GM18498 (cell line): ENCODE results near the gene HSPA1A.
A peak's percentile ranks its signal among the peaks of the same experiment; 100 is the strongest.
"Not testable (repeated sequence)": the region's sequence is repeated elsewhere in the genome, so short reads cannot be mapped to it uniquely, and the experiment has no call there.

Source experiments
- ATAC-seq: cut with Tn5 transposase; IDR thresholded peaks from one replicate; pipeline ENCODE4 v1.9.1; 2021; ENCODE audit warnings: mild to moderate bottlenecking, moderate library complexity; ENCODE audit not compliant: unreplicated experiment

The HSPA1A gene

DNA sequence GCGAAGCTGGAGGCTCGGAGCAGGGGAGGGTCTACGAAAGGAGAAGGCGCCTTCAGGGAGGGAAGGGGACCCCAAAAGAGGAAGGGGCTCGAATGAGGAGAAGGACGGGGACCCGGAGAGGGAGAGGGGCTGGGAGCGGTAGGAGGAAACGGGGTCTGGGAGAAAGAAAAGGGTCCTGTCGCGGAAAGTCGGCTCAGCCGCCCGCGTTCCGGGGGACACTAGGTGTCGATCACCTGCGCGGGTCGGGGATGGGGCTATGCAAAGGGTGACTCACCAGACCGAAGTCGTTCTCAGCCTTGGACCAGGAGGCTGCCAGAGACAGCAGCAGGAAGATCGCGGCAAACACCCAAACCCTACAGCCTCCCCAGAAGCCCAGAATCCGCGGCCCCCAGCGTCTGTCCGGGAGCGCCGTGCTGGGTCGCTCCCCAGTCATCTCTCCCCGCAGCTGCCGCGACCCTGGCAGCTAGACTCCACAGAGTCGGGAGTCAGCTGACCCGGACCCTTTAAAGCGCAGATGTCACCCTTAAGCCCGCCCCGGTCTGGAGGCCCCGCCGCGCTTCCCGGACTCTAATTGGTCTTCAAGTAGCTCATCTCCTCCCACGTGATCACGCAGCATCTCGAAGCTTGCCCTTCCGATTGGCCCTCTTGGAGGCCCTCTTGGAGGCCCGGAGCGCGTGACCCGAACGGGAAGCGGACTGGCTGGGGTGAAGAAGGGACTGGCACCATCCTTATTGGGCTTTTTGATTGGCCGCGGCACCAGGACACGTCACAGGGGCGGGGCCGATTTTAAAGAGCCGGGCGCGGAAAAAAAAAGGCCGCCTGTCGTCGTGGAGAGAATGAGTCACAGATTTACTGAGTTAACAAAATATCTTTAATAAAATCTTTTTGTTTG lies 47.2 kb downstream of the HSPA1A start, which contains the start of gene NEU1:
TSS of gene NEU1 (minus strand) at position 478 of the 892 bp plus-strand sequence. CDS start at position 433, 45 bp downstream.
- ATAC-seq = peak; percentile 91

DNA sequence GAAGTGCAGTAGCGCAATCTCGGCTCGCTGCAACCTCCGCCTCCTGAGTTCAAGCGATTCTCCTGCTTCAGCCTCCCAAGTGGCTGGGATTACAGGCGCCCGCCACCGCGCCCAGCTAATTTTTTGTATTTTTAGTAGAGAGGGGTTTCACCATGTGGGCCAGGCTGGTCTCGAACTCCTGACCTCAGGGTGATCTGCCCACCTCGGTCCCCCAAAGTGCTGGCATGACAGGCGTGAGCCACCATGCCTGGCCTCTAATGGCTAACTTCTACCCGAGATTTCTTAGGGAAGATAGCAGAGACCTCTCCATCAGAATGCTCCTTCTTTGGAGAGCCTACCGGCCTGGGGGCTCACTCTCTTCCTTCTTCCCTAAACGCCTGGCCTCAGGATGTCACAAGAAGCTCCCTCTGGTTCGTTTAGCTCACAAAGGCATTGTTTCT lies 48.8 kb downstream of the HSPA1A start:
- ATAC-seq = not testable (repeated sequence)

DNA sequence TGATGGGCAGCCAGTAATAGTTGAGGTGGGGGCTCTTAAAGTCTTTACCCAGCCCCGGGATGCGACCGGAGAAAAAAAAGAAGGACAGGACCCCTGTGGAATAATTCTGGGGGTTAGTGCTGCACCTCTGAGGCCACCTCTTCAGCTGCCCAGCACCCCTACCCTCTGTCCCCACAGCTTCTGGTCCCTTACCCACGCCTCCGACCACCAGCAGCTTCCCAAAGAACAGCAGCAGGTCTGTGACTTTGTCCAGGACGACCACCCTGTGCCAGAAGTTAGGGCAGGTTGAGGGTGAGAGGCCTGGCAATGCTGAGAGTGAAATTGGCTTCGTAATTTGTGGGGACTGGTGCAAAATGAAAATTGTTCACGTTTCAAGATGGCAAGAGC lies 49.5 kb downstream of the HSPA1A start:
- no peak for ATAC-seq

DNA sequence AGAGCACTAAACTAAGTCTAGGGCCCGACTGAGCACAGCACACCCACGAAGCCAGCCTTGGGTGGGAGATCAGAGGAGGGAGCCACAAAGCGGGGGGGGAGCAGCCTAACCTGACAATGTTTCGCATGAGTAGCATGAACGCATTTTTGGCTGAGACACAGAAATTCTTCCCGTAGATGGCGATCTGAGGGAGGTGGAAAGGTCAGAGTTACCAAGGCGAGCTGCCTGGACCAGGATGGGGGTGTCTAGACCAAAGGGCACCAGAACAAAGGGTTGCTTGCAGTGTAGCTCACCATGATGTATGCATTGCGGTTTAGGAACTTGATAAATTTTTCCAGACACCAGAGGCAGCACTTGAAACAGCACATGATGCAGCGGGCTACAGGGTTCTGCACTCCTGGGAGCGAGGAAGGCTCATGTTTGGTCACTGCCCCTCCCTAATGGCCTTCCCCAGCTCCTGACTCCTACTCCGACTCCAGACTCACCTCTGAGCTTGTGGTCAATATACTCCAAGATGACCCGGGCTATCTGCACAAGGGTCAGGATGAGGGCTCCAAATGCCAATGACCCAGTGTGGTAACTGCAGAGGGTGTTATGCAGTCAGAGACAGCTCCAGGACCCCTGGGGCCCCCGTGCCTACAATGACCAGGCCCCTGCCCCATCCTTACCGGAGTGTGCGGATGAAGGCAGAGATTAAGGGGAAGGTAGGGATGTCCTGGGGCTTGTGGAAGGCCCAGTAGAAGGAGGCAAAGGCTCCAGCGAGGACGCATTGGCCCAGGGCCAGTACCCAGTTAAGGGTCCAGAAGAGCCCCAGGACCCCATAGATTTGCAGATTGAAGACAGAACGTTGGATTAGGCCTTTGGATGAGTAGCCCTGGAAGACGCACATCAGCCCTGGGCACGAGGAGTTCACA lies 50.1 kb downstream of the HSPA1A start:
- no peak for ATAC-seq
